ENCODE measurements around the gene ANO9. TPM values are rescaled to one million over a fixed set of nuclear protein-coding genes. Genes with fewer than 3 reads are reported as not detected.

The ANO9 gene
- total and polyA plus RNA-seq, 2 donors (not counting 1 experiment from before 2014, with no cell fraction given), result not detected

DNA sequence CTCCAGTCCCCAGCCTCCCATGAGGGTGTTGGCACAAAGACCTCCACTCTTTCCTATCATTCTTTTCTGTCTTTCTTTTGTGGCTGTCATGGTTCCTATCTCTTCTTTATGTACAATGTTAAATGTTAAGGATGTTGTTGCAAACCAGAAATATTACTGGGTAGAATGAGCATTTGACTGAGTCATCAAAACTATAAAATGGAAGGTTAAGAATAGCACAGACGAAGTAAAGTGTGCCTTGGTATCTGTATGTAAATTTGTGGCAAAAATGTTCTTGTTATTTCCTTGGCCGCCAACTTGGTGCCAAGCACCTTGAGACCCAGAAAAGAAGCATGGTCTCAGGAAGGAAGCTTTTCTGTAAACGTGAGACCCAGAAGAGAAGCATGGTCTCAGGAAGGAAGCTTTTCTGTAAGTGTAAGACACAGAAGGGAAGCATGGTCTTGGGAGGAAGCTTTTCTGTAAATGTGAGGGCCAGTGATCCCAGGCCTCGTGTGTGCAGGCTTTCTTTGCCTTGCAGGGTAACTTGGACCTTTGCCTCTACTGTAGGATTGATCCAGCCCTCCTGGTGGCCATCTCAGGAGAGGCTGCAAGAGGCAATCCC, 54.5 kb downstream of the ANO9 start:
- no peak for DNase-seq (ENCODE audit: low read depth in 2 of 2)
- H3K9ac ChIP-seq (ENCODE audit: insufficient read depth, low read length), result no peak overlapping the region

DNA sequence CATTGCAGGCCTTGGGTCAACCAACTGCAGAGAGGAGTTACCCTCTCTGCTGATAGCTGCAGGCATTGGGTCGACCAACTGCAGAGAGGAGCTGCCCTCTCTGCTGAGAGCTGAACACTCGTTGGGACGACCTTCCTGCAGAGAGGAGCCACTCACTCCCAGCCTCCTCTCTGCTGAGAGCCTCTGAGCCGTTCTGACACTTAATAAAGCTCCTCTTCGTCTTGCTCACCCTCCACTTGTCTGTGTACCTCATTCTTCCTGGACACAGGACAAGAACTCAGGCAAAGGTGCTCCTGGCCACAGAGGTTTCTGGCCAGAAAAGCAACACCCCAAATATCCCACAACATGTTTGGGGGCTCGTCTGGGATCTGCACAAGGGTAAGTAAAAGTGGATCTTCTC, 55.3 kb downstream of the ANO9 start:
- DNase-seq (ENCODE audit: low read depth in 2 of 2), result no peak
- H4K20me1 ChIP-seq (ENCODE audit: control insufficient read depth, extremely low read depth, insufficient read depth, low read length), result no peaks in the 10 kb centered on the region
- TF ChIP-seq EZH2 (IDR thresholded peaks at IDR 0.05; ENCODE audit: low read length, missing control alignments), result no peak
- TF ChIP-seq, protein P1, sequence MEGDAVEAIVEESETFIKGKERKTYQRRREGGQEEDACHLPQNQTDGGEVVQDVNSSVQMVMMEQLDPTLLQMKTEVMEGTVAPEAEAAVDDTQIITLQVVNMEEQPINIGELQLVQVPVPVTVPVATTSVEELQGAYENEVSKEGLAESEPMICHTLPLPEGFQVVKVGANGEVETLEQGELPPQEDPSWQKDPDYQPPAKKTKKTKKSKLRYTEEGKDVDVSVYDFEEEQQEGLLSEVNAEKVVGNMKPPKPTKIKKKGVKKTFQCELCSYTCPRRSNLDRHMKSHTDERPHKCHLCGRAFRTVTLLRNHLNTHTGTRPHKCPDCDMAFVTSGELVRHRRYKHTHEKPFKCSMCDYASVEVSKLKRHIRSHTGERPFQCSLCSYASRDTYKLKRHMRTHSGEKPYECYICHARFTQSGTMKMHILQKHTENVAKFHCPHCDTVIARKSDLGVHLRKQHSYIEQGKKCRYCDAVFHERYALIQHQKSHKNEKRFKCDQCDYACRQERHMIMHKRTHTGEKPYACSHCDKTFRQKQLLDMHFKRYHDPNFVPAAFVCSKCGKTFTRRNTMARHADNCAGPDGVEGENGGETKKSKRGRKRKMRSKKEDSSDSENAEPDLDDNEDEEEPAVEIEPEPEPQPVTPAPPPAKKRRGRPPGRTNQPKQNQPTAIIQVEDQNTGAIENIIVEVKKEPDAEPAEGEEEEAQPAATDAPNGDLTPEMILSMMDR (conservative IDR thresholded peaks at IDR 0.05 in 1 of 2, IDR thresholded peaks at IDR 0.05 in 1 of 2; ENCODE audit: low read depth in 1 of 2, low read length in 2 of 2), result no peak

More for the DNA sequence above, 54.5 kb downstream of the ANO9 start:
- Histone ChIP-seq H3K4me3 (replicated peaks in 1 of 4; ENCODE audit: control extremely low read depth in 1 of 4, insufficient read depth in 1 of 4, low read depth in 3 of 4, low read length in 4 of 4) (no peak overlapping the region), H3K79me2 (ENCODE audit: control insufficient read depth, insufficient read depth, low read length) (no peaks in the 10 kb centered on the region), H4K20me1 (ENCODE audit: control insufficient read depth, extremely low read depth, insufficient read depth, low read length) (no peaks in the 10 kb centered on the region), H3K27me3 (ENCODE audit: control insufficient read depth, insufficient read depth, low read length) (peaks cover 4% of the 10 kb centered on the region), H3K4me1 (ENCODE audit: control insufficient read depth, extremely low read depth, insufficient read depth, low read length) (no peaks in the 10 kb centered on the region), H3K9me3 (ENCODE audit: control insufficient read depth, insufficient read depth, low read depth, low read length) (no peaks in the 10 kb centered on the region), H3K36me3 (ENCODE audit: control insufficient read depth, insufficient read depth, low read length) (no peaks in the 10 kb centered on the region), H3K27ac (ENCODE audit: insufficient read depth, low read length) (no peak overlapping the region), H3K4me2 (ENCODE audit: extremely low read depth, insufficient read depth, low read length) (no peak overlapping the region), H2AFZ (ENCODE audit: low read length) (no peak overlapping the region)
- TF ChIP-seq EZH2 (IDR thresholded peaks at IDR 0.05; ENCODE audit: low read length, missing control alignments), result no peak

DNA sequence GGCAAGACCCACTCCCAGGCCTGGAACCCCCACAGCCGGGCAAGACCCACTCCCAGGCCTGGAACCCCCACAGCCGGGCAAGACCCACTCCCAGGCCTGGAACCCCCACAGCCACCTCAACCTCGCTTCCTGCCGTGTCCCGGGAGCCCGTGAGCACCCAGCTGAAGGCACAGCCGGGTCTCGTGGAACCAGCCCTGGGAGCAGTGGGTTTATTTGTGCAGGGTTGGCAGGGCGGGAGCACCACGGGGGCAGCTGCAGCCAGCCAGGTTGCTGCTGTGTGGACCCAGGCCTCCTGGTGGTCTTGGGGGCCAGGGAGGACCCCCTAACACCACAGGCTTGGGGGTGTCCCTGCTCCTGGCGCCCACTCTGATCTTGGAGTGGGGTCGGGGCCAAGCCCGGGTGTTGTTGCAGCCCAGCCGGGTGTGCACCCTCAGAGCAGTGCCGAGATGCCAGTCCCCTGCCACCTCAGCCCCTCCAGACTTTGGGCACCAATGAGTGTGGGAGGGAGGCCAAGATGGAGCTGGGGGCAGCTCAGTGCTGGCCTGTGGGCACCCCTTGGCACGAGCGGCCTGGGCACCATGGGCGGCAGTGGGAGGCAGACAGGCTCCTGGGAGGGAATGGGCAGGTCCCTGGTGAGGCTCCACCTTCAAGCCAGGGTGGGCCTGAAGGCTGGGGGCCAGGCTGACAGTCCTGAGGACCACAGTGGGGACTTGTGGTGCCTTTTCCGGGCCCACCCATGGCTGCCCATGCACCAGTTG, 56.0 kb downstream of the ANO9 start:
- no peak for TF ChIP-seq EZH2 (IDR thresholded peaks at IDR 0.05; ENCODE audit: low read length, missing control alignments)
- TF ChIP-seq, protein P1 (conservative IDR thresholded peaks at IDR 0.05 in 1 of 2, IDR thresholded peaks at IDR 0.05 in 1 of 2; ENCODE audit: low read depth in 1 of 2, low read length in 2 of 2), result no peak
- Histone ChIP-seq H3K9me3 (ENCODE audit: control insufficient read depth, insufficient read depth, low read depth, low read length) (no peaks in the 10 kb centered on the region), H3K36me3 (ENCODE audit: control insufficient read depth, insufficient read depth, low read length) (no peaks in the 10 kb centered on the region), H3K27ac (ENCODE audit: insufficient read depth, low read length) (no peak overlapping the region), H3K9ac (ENCODE audit: insufficient read depth, low read length) (no peak overlapping the region), H3K4me3 (replicated peaks in 1 of 4; ENCODE audit: control extremely low read depth in 1 of 4, insufficient read depth in 1 of 4, low read depth in 3 of 4, low read length in 4 of 4) (no peak overlapping the region), H3K27me3 (ENCODE audit: control insufficient read depth, insufficient read depth, low read length) (peaks cover 4% of the 10 kb centered on the region), H4K20me1 (ENCODE audit: control insufficient read depth, extremely low read depth, insufficient read depth, low read length) (no peaks in the 10 kb centered on the region), H2AFZ (ENCODE audit: low read length) (no peak overlapping the region), H3K4me1 (ENCODE audit: control insufficient read depth, extremely low read depth, insufficient read depth, low read length) (no peaks in the 10 kb centered on the region), H3K4me2 (ENCODE audit: extremely low read depth, insufficient read depth, low read length) (no peak overlapping the region), H3K79me2 (ENCODE audit: control insufficient read depth, insufficient read depth, low read length) (no peaks in the 10 kb centered on the region)
- DNase-seq (ENCODE audit: low read depth in 2 of 2), result no peak

More for the DNA sequence above, 55.3 kb downstream of the ANO9 start:
- no peaks in the 10 kb centered on the region for H3K4me1 ChIP-seq (ENCODE audit: control insufficient read depth, extremely low read depth, insufficient read depth, low read length)
- no peaks in the 10 kb centered on the region for H3K79me2 ChIP-seq (ENCODE audit: control insufficient read depth, insufficient read depth, low read length)
- peaks cover 4% of the 10 kb centered on the region for H3K27me3 ChIP-seq (ENCODE audit: control insufficient read depth, insufficient read depth, low read length)
- no peak overlapping the region for H2AFZ ChIP-seq (ENCODE audit: low read length)
- H3K4me3 ChIP-seq (replicated peaks in 1 of 4; ENCODE audit: control extremely low read depth in 1 of 4, insufficient read depth in 1 of 4, low read depth in 3 of 4, low read length in 4 of 4), result no peak overlapping the region
- H3K4me2 ChIP-seq (ENCODE audit: extremely low read depth, insufficient read depth, low read length), result no peak overlapping the region
- H3K9ac ChIP-seq (ENCODE audit: insufficient read depth, low read length), result no peak overlapping the region
- no peaks in the 10 kb centered on the region for H3K9me3 ChIP-seq (ENCODE audit: control insufficient read depth, insufficient read depth, low read depth, low read length)
- no peak overlapping the region for H3K27ac ChIP-seq (ENCODE audit: insufficient read depth, low read length)
- H3K36me3 ChIP-seq (ENCODE audit: control insufficient read depth, insufficient read depth, low read length), result no peaks in the 10 kb centered on the region

All from fibroblast of lung (primary cell).